ENCODE measurements around the gene AFF2. TPM values are rescaled to one million over a fixed set of nuclear protein-coding genes. Genes with fewer than 3 reads are reported as not detected.

The AFF2 gene
- total RNA-seq, 1 experiment from 2014 or later = 231 TPM

DNA sequence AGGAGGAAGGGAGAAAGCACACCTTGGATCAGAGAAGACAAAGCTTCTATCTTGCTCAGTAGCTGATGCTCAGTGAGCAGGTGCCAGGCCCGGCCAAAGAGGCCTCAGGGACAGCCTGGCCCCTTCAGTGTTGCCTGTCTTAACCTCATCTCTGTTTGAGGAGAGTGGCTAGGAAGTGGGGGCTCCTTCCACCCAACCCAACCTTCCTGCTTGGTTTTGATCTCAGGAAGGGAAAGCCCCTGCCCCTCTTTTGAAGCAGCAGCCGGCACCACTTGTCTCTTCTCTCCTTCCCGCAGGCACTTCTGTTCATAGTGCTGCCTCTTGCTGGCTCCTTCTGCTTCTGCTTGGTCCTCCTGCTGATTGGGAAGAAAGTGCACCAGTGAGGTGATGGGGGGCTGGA is 2.4 kb upstream of the AFF2 start:
- Histone ChIP-seq H3K4me2 (ENCODE audit: low read depth, low read length, poor library complexity, severe bottlenecking) (peak overlapping the region; percentile 8), H3K4me1 (ENCODE audit: low read length) (peaks cover 42% of the 10 kb centered on the region), H3K79me2 (ENCODE audit: low read length) (peaks cover 23% of the 10 kb centered on the region), H3K36me3 (ENCODE audit: insufficient read depth, low read length) (no peaks in the 10 kb centered on the region), H3K4me3 (ENCODE audit: low read length) (peak overlapping the region; percentile 11; the same call in 1 of the 2 replicates), H3K9me2 (replicated peaks; ENCODE audit: insufficient read depth, low read length) (no peaks in the 10 kb centered on the region), H3K9ac (ENCODE audit: low read length) (peak overlapping the region; percentile 55), H3K27ac (ENCODE audit: low read length) (peak overlapping the region; percentile 50), H4K20me1 (ENCODE audit: insufficient read depth, low read depth, low read length) (no peaks in the 10 kb centered on the region), H2AFZ (ENCODE audit: low read length) (no peak overlapping the region), H3K27me3 (ENCODE audit: low read length) (no peaks in the 10 kb centered on the region), H3K9me3 (ENCODE audit: low read length) (no peaks in the 10 kb centered on the region)
- no peak for DNase-seq

DNA sequence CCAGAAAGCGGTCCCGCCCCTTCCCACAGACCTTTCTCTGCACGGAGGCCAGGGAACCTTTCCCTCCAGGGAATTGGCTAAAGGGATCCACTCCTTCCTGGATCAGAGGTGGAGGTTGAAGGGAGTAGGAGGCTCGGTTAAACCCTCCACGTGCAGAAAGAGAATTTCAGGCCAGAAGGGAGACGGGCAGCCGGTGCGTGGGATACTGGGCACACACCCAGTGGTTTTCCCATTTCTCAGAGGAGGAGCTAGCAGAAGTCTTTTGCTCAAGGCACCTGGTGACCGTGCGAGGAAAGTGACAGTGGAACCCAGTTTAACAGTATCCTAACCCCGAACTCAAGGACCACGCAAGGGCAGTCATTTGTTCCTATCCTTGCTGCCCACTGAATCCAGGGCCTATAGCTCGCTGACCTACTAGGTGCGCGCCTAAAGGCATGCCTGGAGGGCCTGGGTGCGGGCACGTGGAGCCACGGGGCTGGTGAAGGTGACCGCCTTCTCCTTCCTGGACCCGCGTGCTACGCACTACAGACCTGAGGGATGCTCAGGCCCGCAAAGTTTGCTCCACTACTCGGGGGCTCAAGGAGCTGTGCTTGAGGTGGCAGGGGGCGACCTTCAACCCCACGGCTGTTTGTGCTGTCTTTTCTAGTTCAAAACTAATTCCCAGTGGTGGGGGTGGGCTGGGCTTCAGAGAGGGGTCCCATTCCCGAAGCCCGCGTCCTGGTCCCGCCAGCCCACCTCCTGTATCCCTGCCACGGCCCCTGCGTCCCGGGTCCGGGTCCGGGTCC is 587 bp upstream of the AFF2 start:
- Histone ChIP-seq H3K4me2 (ENCODE audit: low read depth, low read length, poor library complexity, severe bottlenecking) (peak overlapping the region; percentile 70), H4K20me1 (ENCODE audit: insufficient read depth, low read depth, low read length) (no peaks in the 10 kb centered on the region), H3K36me3 (ENCODE audit: insufficient read depth, low read length) (0 out of 2 replicates have a peak, but pooled peaks cover 5% of the 10 kb centered on the region), H3K27me3 (ENCODE audit: low read length) (no peaks in the 10 kb centered on the region), H3K4me3 (ENCODE audit: low read length) (peak overlapping the region; percentile 63), H3K79me2 (ENCODE audit: low read length) (peaks cover 41% of the 10 kb centered on the region), H3K9me3 (ENCODE audit: low read length) (no peaks in the 10 kb centered on the region), H3K4me1 (ENCODE audit: low read length) (peaks cover 60% of the 10 kb centered on the region), H3K9me2 (replicated peaks; ENCODE audit: insufficient read depth, low read length) (no peaks in the 10 kb centered on the region), H3K9ac (ENCODE audit: low read length) (peak overlapping the region; percentile 62), H3K27ac (ENCODE audit: low read length) (no peak overlapping the region), H2AFZ (ENCODE audit: low read length) (no peak overlapping the region; the same call in 1 of the 2 replicates)
- no peak for DNase-seq

DNA sequence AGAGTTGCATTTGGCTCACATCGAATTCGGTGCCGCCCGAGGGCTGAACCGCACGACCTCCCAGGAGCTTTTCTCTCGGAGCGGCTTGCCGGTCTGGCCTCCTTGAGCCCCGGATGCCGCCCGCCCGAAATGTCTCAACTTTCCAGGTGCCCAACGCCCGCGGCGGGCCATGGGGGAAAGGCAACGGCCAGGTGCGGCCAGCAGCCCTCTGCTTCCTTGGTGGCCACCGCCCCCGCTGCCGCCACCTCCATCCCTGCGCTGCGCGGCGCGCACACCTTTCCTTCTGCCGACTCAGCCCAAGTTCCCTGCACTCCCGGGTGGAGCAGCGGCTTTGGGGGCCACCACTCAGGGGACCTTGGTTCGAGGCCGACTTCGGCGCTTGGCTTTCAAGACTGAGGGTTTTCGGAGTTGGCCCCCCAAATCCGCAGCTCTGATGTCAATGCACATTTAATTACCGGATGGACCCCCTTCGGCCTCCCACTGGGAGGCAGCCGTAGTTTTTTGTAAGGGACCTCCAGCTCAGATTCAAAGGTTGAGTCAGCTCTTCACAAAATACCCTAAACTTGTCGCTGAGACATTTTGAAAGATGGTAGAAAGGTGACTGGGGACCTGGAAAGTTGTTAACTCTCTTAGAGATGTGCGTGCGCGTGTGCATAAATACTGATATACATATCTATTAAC is 1.1 kb downstream of the AFF2 start:
- Histone ChIP-seq H3K4me2 (ENCODE audit: low read depth, low read length, poor library complexity, severe bottlenecking) (peak overlapping the region; percentile 66), H3K4me1 (ENCODE audit: low read length) (peaks cover 76% of the 10 kb centered on the region), H3K27ac (ENCODE audit: low read length) (peak overlapping the region; percentile 96), H3K36me3 (ENCODE audit: insufficient read depth, low read length) (0 out of 2 replicates have a peak, but pooled peaks cover 5% of the 10 kb centered on the region), H2AFZ (ENCODE audit: low read length) (no peak overlapping the region), H3K27me3 (ENCODE audit: low read length) (no peaks in the 10 kb centered on the region), H3K9ac (ENCODE audit: low read length) (peak overlapping the region; percentile 82), H3K4me3 (ENCODE audit: low read length) (peak overlapping the region; percentile 73), H4K20me1 (ENCODE audit: insufficient read depth, low read depth, low read length) (no peaks in the 10 kb centered on the region), H3K9me3 (ENCODE audit: low read length) (no peaks in the 10 kb centered on the region), H3K79me2 (ENCODE audit: low read length) (peaks cover 58% of the 10 kb centered on the region), H3K9me2 (replicated peaks; ENCODE audit: insufficient read depth, low read length) (no peaks in the 10 kb centered on the region)
- peak; percentile 76 for DNase-seq

DNA sequence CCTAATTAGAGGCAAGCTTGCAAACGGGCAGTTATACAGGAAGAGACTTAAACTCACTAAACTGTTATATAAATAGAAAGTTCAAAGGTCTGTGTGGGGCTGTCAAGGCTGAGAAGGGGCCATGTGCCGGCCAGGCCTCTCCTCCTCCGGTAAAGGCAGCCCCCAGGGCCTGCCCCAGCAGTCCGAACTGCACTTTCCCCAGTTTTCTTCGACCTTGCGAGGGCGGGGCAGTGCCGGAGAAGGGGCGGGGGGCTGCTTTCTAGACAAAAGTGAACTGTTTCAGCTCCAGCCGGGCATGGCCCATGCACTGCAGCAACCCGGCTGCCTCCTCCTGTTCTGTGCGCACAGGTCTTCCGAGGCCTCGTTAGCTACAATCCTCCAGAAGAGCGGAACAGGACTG is 4.1 kb downstream of the AFF2 start:
- H4K20me1 ChIP-seq (ENCODE audit: insufficient read depth, low read depth, low read length) = no peaks in the 10 kb centered on the region
- peak overlapping the region; percentile 66 for H3K4me2 ChIP-seq (ENCODE audit: low read depth, low read length, poor library complexity, severe bottlenecking)
- peaks cover 87% of the 10 kb centered on the region for H3K79me2 ChIP-seq (ENCODE audit: low read length)
- H3K27ac ChIP-seq (ENCODE audit: low read length) = peak overlapping the region; percentile 96
- no peak overlapping the region for H2AFZ ChIP-seq (ENCODE audit: low read length)
- peak overlapping the region; percentile 19; the same call in 1 of the 2 replicates for H3K4me3 ChIP-seq (ENCODE audit: low read length)
- no peaks in the 10 kb centered on the region for H3K27me3 ChIP-seq (ENCODE audit: low read length)
- H3K9me2 ChIP-seq (replicated peaks; ENCODE audit: insufficient read depth, low read length) = no peaks in the 10 kb centered on the region
- 0 out of 2 replicates have a peak, but pooled peaks cover 5% of the 10 kb centered on the region for H3K36me3 ChIP-seq (ENCODE audit: insufficient read depth, low read length)
- DNase-seq = no peak
- peak overlapping the region; percentile 82; the same call in 1 of the 2 replicates for H3K9ac ChIP-seq (ENCODE audit: low read length)
- no peaks in the 10 kb centered on the region for H3K9me3 ChIP-seq (ENCODE audit: low read length)
- peaks cover 81% of the 10 kb centered on the region for H3K4me1 ChIP-seq (ENCODE audit: low read length)

DNA sequence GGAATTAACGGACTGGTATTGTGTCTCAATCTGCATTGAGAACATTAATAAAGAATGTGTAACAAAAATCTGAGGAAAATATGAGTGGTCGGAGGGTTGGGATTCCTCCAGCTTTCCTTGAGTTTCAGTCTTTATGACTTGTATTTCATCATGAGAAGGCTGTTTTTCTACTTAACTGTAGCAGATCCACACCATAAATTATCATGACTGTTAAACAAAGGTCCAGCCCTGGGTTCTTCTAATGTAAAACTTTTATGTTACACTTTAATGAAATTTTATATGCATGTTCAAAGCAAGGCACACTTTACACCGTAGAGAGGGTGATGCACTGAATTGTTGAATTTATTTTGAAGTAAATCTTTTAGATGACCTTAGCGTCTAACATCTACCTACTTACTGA is 7.0 kb downstream of the AFF2 start:
- peak overlapping the region; percentile 99 for H3K27ac ChIP-seq (ENCODE audit: low read length)
- no peaks in the 10 kb centered on the region for H4K20me1 ChIP-seq (ENCODE audit: insufficient read depth, low read depth, low read length)
- no peak for DNase-seq
- 0 out of 2 replicates have a peak, but pooled peaks cover 5% of the 10 kb centered on the region for H3K36me3 ChIP-seq (ENCODE audit: insufficient read depth, low read length)
- no peaks in the 10 kb centered on the region for H3K9me3 ChIP-seq (ENCODE audit: low read length)
- no peak overlapping the region for H3K9ac ChIP-seq (ENCODE audit: low read length)
- H2AFZ ChIP-seq (ENCODE audit: low read length) = no peak overlapping the region
- no peak overlapping the region for H3K4me3 ChIP-seq (ENCODE audit: low read length)
- H3K9me2 ChIP-seq (replicated peaks; ENCODE audit: insufficient read depth, low read length) = no peaks in the 10 kb centered on the region
- peaks cover 99% of the 10 kb centered on the region for H3K4me1 ChIP-seq (ENCODE audit: low read length)
- H3K79me2 ChIP-seq (ENCODE audit: low read length) = peaks cover 100% of the 10 kb centered on the region
- H3K27me3 ChIP-seq (ENCODE audit: low read length) = no peaks in the 10 kb centered on the region
- H3K4me2 ChIP-seq (ENCODE audit: low read depth, low read length, poor library complexity, severe bottlenecking) = peak overlapping the region; percentile 2

DNA sequence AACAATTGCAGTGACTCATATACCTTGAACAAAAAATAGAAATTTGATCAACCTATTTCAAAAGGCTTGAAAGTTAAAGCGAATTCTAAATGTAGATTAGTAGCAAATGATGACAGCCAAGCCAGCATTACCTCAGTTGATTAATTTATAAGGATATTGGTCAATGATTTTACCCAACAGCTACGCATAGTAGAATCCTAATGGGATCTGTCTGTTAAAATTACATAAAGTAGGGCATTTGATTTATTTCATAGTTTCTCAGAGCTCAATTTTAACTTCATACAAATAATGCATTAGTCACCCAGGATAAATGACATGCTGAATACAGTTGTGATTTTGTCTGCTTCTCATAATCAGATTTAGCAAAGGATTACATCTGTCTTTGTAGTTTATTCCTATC is 12.0 kb downstream of the AFF2 start:
- H3K9me3 ChIP-seq (ENCODE audit: low read length) = no peaks in the 10 kb centered on the region
- H3K4me1 ChIP-seq (ENCODE audit: low read length) = peaks cover 100% of the 10 kb centered on the region
- H2AFZ ChIP-seq (ENCODE audit: low read length) = no peak overlapping the region
- no peaks in the 10 kb centered on the region for H3K27me3 ChIP-seq (ENCODE audit: low read length)
- no peak overlapping the region for H3K4me2 ChIP-seq (ENCODE audit: low read depth, low read length, poor library complexity, severe bottlenecking)
- DNase-seq = no peak
- no peaks in the 10 kb centered on the region for H3K36me3 ChIP-seq (ENCODE audit: insufficient read depth, low read length)
- H3K9ac ChIP-seq (ENCODE audit: low read length) = no peak overlapping the region
- H3K79me2 ChIP-seq (ENCODE audit: low read length) = peaks cover 100% of the 10 kb centered on the region
- no peaks in the 10 kb centered on the region for H3K9me2 ChIP-seq (replicated peaks; ENCODE audit: insufficient read depth, low read length)
- peak overlapping the region; percentile 99 for H3K27ac ChIP-seq (ENCODE audit: low read length)
- H3K4me3 ChIP-seq (ENCODE audit: low read length) = no peak overlapping the region
- H4K20me1 ChIP-seq (ENCODE audit: insufficient read depth, low read depth, low read length) = no peaks in the 10 kb centered on the region

DNA sequence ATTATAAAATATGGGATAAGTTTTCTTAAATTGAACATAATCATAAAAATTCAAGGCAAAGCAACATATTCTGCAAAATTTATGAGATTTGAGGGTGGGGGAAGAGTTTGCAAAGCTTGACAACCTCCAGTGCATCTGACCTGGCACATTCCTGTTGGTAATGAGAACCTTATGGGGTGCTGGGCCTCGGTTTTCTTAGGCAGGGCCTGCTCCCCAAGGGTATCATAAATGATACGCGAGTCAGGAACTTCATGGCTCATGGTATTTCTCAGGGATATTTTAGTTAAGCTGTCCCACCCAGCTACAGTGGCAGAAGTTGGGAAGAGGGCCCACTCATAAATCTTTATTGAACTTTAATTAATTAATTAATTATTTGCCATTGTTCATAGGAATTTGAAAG is 13.2 kb downstream of the AFF2 start:
- H3K4me2 ChIP-seq (ENCODE audit: low read depth, low read length, poor library complexity, severe bottlenecking) = no peak overlapping the region
- no peaks in the 10 kb centered on the region for H3K9me3 ChIP-seq (ENCODE audit: low read length)
- H3K9me2 ChIP-seq (replicated peaks; ENCODE audit: insufficient read depth, low read length) = no peaks in the 10 kb centered on the region
- no peaks in the 10 kb centered on the region for H3K36me3 ChIP-seq (ENCODE audit: insufficient read depth, low read length)
- DNase-seq = no peak
- H3K9ac ChIP-seq (ENCODE audit: low read length) = no peak overlapping the region
- no peaks in the 10 kb centered on the region for H3K27me3 ChIP-seq (ENCODE audit: low read length)
- peak overlapping the region; percentile 99 for H3K27ac ChIP-seq (ENCODE audit: low read length)
- no peak overlapping the region for H3K4me3 ChIP-seq (ENCODE audit: low read length)
- no peaks in the 10 kb centered on the region for H4K20me1 ChIP-seq (ENCODE audit: insufficient read depth, low read depth, low read length)
- H2AFZ ChIP-seq (ENCODE audit: low read length) = no peak overlapping the region
- peaks cover 98% of the 10 kb centered on the region for H3K4me1 ChIP-seq (ENCODE audit: low read length)
- H3K79me2 ChIP-seq (ENCODE audit: low read length) = peaks cover 98% of the 10 kb centered on the region

DNA sequence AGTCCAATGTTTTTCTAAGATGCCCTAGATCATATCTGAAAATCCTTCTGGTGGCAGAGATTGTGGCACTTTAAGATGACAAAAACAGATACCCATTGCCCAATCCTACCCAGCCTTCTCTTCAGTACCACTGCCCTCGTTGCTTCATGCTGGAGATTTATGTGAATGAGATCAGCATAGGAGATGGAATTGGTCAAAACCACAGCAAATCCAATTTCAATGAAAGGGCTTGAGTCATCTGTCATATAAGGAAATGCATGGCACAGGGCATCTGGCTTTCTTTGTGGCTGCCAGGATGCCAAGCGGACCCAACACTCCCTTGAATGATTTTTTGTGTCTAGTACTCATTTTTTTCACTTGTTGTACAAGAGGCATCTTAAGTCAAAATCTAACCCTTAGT is 16.8 kb downstream of the AFF2 start:
- Histone ChIP-seq H3K27ac (ENCODE audit: low read length) (peak overlapping the region; percentile 99), H2AFZ (ENCODE audit: low read length) (no peak overlapping the region), H3K9me3 (ENCODE audit: low read length) (no peaks in the 10 kb centered on the region), H3K9me2 (replicated peaks; ENCODE audit: insufficient read depth, low read length) (no peaks in the 10 kb centered on the region), H4K20me1 (ENCODE audit: insufficient read depth, low read depth, low read length) (no peaks in the 10 kb centered on the region), H3K9ac (ENCODE audit: low read length) (no peak overlapping the region), H3K79me2 (ENCODE audit: low read length) (peaks cover 91% of the 10 kb centered on the region), H3K36me3 (ENCODE audit: insufficient read depth, low read length) (no peaks in the 10 kb centered on the region), H3K27me3 (ENCODE audit: low read length) (no peaks in the 10 kb centered on the region), H3K4me2 (ENCODE audit: low read depth, low read length, poor library complexity, severe bottlenecking) (peak overlapping the region; percentile 25), H3K4me3 (ENCODE audit: low read length) (no peak overlapping the region), H3K4me1 (ENCODE audit: low read length) (peaks cover 98% of the 10 kb centered on the region)
- DNase-seq = no peak
